Measurements from ENCODE around the gene PRKN. TPM values are rescaled to one million over a fixed set of nuclear protein-coding genes. Genes with fewer than 3 reads are reported as not detected.

The PRKN gene
- total RNA-seq, 3 donors from 2014 or later: 0.05 to 0.13 TPM; not detected in 1

DNA sequence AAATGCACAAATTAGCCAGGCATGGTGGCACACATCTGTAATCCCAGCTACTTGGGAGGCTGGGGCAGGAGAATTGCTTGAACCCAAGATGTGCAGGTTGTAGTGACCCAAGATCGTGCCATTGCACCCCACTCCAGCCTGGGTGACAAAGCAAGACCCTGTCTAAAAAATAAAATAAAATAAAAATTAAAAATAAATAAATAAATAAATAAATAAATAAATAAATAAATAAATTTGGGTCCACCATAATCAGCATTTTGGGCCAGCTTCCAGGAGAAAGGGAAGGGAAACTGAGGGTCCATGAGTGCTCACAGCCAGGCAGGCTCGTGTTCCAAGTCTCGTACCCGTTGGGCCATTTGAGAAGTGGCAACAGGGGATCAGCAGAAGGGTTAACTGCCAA, 1322.1 kb downstream of the PRKN start:
- no peaks in the 10 kb centered on the region for H3K4me1 Mint-ChIP-seq (ENCODE audit: low read depth)
- H3K36me3 Mint-ChIP-seq (ENCODE audit: insufficient read depth): no peaks in the 10 kb centered on the region
- H3K4me3 Mint-ChIP-seq: no peak overlapping the region
- DNase-seq: no peak
- no peak for ATAC-seq
- no peaks in the 10 kb centered on the region for H3K27me3 Mint-ChIP-seq (ENCODE audit: low read depth)
- no peaks in the 10 kb centered on the region for H3K9me3 Mint-ChIP-seq

DNA sequence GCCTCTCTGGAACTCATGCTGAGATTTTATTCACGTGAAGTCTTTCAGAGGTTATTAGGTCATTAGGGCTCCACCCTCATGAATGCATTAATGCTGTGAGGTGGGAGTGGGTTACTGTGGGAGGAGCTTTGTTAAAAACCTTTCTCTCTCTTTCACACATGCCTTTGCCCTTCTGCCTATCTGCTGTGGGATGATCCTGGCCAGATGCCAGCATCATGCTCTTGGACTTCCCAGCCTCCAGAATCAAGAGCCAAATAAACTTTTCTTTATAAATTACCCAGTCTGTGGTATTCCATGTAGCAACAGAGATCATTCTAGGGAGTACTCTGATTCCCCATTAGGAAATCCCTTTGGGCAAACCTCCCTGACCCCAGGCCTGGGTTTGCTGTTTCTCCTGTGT, 1323.8 kb downstream of the PRKN start:
- H3K27me3 Mint-ChIP-seq (ENCODE audit: low read depth): no peaks in the 10 kb centered on the region
- no peaks in the 10 kb centered on the region for H3K4me1 Mint-ChIP-seq (ENCODE audit: low read depth)
- H3K9me3 Mint-ChIP-seq: no peaks in the 10 kb centered on the region
- ATAC-seq: no peak
- H3K36me3 Mint-ChIP-seq (ENCODE audit: insufficient read depth): no peaks in the 10 kb centered on the region
- DNase-seq: no peak
- H3K4me3 Mint-ChIP-seq: no peak overlapping the region

DNA sequence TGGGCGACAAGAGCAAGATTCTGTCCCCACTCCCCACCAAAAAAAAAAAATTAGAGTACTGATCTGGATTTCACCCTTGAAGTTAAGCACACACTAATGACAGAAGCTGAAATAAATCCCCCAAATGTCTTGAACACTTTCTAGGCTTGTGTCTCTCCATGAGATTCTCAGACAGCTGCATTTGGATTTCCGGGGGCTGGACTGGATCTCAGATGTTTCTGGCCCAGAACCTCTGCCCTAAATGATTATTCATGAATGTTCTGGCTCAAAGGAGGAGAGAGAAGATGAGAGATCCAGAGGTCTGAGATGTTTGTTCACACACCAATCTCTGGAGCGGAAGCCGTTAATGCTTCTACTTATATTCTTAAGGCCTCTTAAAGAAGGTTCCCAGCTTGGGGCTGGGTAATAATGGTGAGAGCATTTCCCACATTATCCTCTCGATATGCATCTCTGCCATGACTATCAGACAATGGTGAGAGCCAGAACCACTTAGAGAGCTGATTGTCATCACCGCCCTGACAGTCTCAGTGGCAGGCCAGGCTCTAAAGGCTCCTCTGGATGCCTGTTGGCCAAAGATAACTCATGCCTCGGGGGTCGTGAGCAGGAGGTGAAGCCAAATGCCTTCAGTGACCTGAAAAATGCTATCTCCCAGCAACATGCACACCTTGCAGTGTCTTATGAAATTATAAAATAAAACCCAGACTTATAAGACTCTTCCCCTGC, 1325.8 kb downstream of the PRKN start:
- no peak for ATAC-seq
- H3K9me3 Mint-ChIP-seq: no peaks in the 10 kb centered on the region
- no peaks in the 10 kb centered on the region for H3K27me3 Mint-ChIP-seq (ENCODE audit: low read depth)
- no peak for DNase-seq
- H3K4me3 Mint-ChIP-seq: no peak overlapping the region
- no peaks in the 10 kb centered on the region for H3K36me3 Mint-ChIP-seq (ENCODE audit: insufficient read depth)
- no peaks in the 10 kb centered on the region for H3K4me1 Mint-ChIP-seq (ENCODE audit: low read depth)

DNA sequence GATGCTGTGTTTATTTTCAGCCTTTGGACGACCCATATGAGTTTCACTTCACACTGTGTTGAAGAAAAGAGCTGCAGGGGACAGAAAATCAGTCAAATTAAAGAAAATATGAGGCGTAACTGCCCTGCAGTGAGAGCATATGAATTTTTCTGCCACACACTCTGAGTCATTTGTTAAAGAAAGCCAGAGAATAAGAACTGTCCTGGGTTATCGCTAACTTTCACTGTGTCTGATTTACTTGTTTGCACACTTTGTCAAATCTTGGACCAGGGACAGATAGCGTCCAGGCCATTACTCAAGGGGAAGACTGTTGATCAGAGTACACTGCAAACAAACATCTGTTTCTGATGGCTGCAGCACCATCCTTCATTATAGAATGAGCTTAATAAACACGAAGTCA, 1326.9 kb downstream of the PRKN start:
- no peaks in the 10 kb centered on the region for H3K4me1 Mint-ChIP-seq (ENCODE audit: low read depth)
- no peak for ATAC-seq
- H3K4me3 Mint-ChIP-seq: no peak overlapping the region
- no peaks in the 10 kb centered on the region for H3K9me3 Mint-ChIP-seq
- DNase-seq: no peak
- no peaks in the 10 kb centered on the region for H3K36me3 Mint-ChIP-seq (ENCODE audit: insufficient read depth)
- H3K27me3 Mint-ChIP-seq (ENCODE audit: low read depth): no peaks in the 10 kb centered on the region

DNA sequence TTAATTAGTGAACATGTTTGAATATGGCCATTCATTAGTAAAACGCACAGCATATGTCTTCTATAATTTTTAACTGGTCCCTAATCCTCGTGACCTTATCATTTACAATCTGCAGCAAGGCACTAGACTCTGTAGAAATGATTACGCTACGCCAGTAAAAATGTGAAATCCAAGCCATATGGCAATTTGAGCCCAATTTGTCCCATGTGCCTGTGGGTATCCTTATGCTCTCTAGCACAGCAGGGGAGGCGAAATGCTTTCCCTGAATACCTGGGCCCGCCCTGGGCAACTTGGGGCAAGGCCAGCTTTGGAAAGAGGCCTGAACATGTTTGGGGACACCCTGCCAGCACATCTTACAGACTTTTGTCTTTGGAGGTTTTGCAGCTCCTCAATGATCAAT, 1331.0 kb downstream of the PRKN start:
- DNase-seq (no peak), ATAC-seq (no peak)
- Mint-ChIP-seq H3K4me1 (ENCODE audit: low read depth) (no peaks in the 10 kb centered on the region), H3K4me3 (no peak overlapping the region), H3K27me3 (ENCODE audit: low read depth) (no peaks in the 10 kb centered on the region), H3K9me3 (no peaks in the 10 kb centered on the region), H3K36me3 (ENCODE audit: insufficient read depth) (no peaks in the 10 kb centered on the region)

DNA sequence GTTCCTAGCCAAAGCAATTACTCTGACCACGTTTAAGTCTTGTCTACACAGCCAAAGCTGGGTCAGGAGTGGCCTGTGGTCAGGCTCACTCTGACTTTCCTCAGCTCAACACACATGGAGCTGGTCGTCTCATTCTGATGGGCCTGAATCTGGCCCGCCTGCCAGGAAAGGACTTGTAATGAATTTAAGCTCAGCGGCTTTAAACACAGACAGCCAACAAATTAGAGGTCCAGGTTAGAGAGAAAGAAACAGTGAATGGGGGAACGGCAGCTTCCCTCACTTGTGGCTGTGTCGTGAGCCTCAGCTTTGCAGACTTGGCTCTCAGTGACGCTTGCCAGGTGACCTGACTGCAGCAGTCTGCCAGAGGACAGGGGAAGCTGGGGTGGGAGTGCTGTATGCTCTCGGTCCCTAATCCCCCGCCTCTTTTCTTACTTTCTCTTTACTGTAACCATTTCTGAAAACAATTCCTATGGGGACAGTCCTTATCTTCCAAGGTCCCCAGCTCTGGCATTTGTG, 1331.8 kb downstream of the PRKN start:
- no peak for ATAC-seq
- Mint-ChIP-seq H3K36me3 (ENCODE audit: insufficient read depth) (no peaks in the 10 kb centered on the region), H3K4me3 (no peak overlapping the region), H3K27me3 (ENCODE audit: low read depth) (no peaks in the 10 kb centered on the region), H3K4me1 (ENCODE audit: low read depth) (no peaks in the 10 kb centered on the region), H3K9me3 (no peaks in the 10 kb centered on the region)
- no peak for DNase-seq

DNA sequence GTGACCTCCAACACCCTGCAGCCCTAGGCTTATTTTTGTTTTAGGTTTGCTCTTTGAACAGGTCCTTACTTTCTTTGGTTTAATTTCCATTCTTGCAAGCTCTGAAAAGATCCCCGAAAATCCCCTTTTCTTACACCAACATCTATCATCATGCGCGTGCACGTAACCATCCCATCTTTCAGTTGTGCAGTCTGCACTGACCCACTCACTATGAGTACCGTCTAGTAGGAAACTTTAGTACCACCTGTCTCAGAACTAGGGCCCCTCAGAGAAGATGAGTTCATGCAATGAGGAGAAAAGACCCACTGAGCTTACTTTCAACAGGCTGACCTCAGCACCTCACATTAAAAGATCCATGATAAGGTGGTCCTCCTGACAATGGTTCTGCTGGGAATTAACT, 1333.1 kb downstream of the PRKN start:
- Mint-ChIP-seq H3K9me3 (no peaks in the 10 kb centered on the region), H3K27me3 (ENCODE audit: low read depth) (no peaks in the 10 kb centered on the region), H3K4me1 (ENCODE audit: low read depth) (no peaks in the 10 kb centered on the region), H3K4me3 (no peak overlapping the region), H3K36me3 (ENCODE audit: insufficient read depth) (no peaks in the 10 kb centered on the region)
- DNase-seq: no peak
- ATAC-seq: peak in 1 of 2 donors; percentile 13

DNA sequence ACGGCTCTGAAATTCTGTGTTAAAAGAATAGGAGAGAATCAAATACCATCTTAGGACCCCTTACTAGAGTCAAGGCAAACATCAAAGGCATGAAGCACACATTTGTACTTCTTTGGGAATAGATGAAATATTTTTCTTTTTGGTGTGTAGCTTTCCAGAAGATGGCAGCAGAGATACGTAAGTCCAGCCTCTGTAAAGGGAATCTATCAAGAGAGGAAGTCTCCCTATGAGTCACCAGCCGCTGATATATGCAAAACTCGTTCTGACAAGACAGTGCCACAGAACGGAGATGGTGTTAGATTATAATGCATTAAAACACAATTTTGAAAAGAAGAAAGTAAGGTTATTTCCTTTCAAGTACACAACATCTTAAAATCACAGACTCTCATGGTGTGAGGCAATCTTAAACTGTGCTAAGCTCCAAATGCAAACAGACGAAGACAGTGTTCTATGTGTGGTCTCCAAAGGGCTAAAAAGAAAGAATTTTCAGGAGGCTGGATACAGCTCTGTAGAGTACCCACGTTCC, 1333.7 kb downstream of the PRKN start:
- Mint-ChIP-seq H3K9me3 (no peaks in the 10 kb centered on the region), H3K4me3 (no peak overlapping the region), H3K36me3 (ENCODE audit: insufficient read depth) (no peaks in the 10 kb centered on the region), H3K27me3 (ENCODE audit: low read depth) (no peaks in the 10 kb centered on the region), H3K4me1 (ENCODE audit: low read depth) (no peaks in the 10 kb centered on the region)
- DNase-seq (peak; percentile 32), ATAC-seq (peak; percentile 99)

DNA sequence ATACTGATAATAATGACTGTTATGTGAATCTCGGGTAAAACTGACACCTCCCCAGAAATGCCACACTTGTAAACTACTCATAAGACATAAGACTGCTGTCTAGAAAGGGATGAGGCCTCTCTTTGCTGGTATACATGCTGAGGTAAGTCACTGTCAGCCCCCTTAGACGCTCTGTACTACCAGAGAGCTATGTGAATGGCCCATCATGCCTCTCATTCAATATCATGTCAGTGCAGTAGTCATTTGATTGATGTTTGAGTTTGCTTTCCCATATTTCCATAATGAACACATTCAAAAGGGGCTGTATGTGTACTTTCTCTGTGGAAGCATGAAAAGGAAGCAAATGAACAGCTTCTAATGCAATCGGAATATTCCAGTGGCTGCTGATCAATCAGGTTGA, 1334.3 kb downstream of the PRKN start:
- Mint-ChIP-seq H3K27me3 (ENCODE audit: low read depth) (no peaks in the 10 kb centered on the region), H3K4me3 (no peak overlapping the region)
- no peak for ATAC-seq

DNA sequence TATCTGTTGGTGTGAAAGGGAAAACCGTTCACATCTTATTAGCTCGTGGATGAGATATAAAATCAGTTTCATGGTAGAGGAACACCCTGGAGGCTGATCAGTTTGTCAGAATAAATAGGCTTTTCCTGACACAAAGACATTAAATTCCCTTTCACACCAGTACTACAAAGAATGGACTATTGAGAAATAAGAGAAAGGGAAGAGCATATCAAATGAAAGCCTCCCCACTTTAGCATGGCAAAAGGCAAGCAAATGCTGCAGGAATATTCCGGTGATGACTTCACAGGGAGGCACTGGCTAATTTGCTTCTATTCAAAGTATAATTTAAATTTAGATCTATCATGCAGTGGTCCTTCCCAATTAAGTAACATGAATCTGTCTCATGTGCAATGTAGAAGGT, 1337.8 kb downstream of the PRKN start:
- Mint-ChIP-seq H3K9me3 (no peaks in the 10 kb centered on the region), H3K4me1 (ENCODE audit: low read depth) (no peaks in the 10 kb centered on the region), H3K36me3 (ENCODE audit: insufficient read depth) (no peaks in the 10 kb centered on the region), H3K27me3 (ENCODE audit: low read depth) (no peaks in the 10 kb centered on the region), H3K4me3 (no peak overlapping the region)
- DNase-seq (no peak), ATAC-seq (no peak)

More for the DNA sequence above, 1334.3 kb downstream of the PRKN start:
- Mint-ChIP-seq H3K36me3 (ENCODE audit: insufficient read depth) (no peaks in the 10 kb centered on the region), H3K9me3 (no peaks in the 10 kb centered on the region), H3K4me1 (ENCODE audit: low read depth) (no peaks in the 10 kb centered on the region)
- no peak for DNase-seq

DNA sequence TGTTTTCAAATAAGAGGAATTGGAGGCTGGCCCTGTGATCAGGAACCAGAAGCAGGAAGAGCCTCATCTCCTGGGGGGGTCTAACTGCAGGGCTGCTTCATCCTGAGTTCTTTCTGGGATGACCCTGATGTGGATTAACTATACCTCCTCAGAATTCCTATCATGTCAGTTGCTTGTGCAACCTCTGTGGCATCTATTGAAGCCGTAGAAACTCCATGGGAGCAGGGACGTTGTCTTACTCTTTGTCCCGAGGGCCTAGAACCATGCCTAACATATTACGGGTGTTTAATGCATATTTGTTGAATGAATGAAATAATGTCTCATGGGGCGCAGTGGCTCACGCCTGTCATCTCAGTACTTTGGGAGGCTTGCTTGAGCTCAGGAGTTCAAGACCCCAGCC, 1343.6 kb downstream of the PRKN start:
- Mint-ChIP-seq H3K9me3 (no peaks in the 10 kb centered on the region), H3K4me1 (ENCODE audit: low read depth) (no peaks in the 10 kb centered on the region), H3K27me3 (ENCODE audit: low read depth) (no peaks in the 10 kb centered on the region), H3K4me3 (no peak overlapping the region), H3K36me3 (ENCODE audit: insufficient read depth) (no peaks in the 10 kb centered on the region)
- ATAC-seq (no peak), DNase-seq (no peak)

DNA sequence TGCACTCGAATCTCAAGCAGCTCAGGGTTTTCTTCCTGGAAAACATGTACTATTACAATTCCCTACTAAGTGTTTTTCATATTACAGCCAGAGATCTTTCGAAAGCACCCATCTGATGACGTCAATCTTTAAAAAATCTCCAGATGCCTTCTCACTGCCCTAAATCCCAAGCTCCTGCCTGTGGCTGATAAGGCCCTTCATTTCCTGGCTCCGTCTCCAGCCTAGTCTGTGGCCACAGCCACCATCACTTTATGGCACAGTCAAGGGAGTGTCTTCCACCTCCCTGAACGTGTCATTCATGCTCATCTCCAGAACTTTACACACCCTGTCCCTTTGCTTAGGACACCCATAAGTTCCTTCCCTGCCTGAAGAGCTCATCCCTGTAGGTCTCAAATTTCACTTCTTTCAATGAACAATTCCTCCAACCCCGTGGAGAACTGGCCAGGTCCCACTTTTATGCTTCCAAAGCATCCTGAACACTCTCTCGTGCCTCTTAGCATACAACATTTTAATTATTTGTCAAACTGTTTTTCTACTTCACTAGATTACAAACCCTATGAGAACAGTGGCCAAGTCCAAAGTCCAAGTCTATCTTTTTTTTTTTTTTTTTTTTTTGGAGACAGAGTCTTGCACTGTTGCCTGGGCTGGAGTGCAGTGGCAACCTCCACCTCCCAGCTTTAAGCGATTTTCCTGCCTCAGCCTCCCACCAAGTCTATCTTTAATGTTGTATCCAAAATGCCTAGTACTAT, 1347.6 kb downstream of the PRKN start:
- no peak overlapping the region for H3K4me3 Mint-ChIP-seq
- no peak for DNase-seq
- no peaks in the 10 kb centered on the region for H3K9me3 Mint-ChIP-seq
- H3K4me1 Mint-ChIP-seq (ENCODE audit: low read depth): no peaks in the 10 kb centered on the region
- H3K27me3 Mint-ChIP-seq (ENCODE audit: low read depth): no peaks in the 10 kb centered on the region
- H3K36me3 Mint-ChIP-seq (ENCODE audit: insufficient read depth): no peaks in the 10 kb centered on the region
- ATAC-seq: no peak

DNA sequence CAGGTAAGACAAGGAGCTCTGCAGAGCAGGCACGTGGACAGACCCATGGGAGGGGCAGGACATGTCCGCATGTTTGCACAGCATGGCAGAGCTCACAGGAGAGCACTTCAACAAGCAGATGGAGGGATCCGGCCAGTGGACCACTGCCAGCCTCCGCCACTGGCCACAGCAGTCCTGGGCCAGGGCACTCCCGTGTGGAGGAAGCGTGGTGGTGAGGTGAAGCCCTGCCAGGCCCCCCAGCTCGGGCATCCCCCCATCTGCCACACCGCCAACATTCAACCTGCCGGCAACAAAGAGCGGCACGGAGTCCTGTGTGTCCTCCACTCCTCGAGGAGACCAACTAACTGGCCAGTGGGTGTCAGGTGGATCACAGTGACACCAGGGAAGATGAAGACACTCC, 1349.5 kb downstream of the PRKN start:
- no peak overlapping the region for H3K4me3 Mint-ChIP-seq
- ATAC-seq: no peak
- no peaks in the 10 kb centered on the region for H3K27me3 Mint-ChIP-seq (ENCODE audit: low read depth)
- no peak for DNase-seq
- no peaks in the 10 kb centered on the region for H3K9me3 Mint-ChIP-seq
- no peaks in the 10 kb centered on the region for H3K36me3 Mint-ChIP-seq (ENCODE audit: insufficient read depth)
- no peaks in the 10 kb centered on the region for H3K4me1 Mint-ChIP-seq (ENCODE audit: low read depth)

DNA sequence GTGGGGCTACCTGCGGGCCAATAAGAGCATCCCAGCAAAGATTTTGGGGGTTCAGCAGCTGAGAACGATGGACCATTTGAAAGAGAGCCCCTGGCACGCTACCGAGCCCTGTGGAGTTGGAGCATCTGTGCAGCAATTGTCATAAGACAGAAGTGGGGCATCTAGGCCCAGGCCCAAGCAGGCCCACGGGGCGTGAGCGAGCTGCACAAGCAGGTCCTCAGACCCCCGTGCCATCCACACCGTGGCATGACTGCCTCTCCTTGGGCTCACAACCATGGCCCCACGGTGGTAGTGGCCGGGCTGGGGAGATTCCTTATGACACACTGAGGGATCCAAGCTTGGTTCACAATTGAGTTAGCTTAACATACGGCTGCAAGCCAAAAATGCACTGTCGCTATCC, 1350.5 kb downstream of the PRKN start:
- no peaks in the 10 kb centered on the region for H3K4me1 Mint-ChIP-seq (ENCODE audit: low read depth)
- no peak overlapping the region for H3K4me3 Mint-ChIP-seq

DNA sequence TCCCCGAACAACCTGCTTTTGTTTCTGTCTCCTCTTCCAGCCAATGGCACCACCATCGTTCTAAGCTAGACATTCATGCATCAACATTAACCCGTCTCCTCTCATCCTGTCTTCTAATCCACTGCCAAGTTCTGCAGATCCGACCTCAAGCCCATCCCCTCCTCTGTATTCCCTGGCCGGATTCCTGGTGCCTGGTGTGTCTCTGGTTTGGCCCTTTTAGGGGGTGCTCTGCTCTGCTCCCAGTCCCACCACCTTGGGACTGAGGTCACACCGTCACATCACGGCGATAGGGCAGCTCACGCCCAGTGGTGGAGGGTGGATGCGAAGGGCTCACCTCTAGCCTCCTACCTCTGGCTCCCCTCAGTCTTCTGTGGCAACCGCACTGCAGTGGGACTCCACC, 1351.2 kb downstream of the PRKN start:
- no peak for ATAC-seq

More for the DNA sequence above, 1350.5 kb downstream of the PRKN start:
- DNase-seq (no peak), ATAC-seq (no peak)
- H3K27me3 Mint-ChIP-seq (ENCODE audit: low read depth): no peaks in the 10 kb centered on the region
- H3K36me3 Mint-ChIP-seq (ENCODE audit: insufficient read depth): no peaks in the 10 kb centered on the region
- no peaks in the 10 kb centered on the region for H3K9me3 Mint-ChIP-seq

More for the DNA sequence above, 1351.2 kb downstream of the PRKN start:
- DNase-seq: no peak
- H3K27me3 Mint-ChIP-seq (ENCODE audit: low read depth): no peaks in the 10 kb centered on the region
- H3K4me1 Mint-ChIP-seq (ENCODE audit: low read depth): no peaks in the 10 kb centered on the region
- H3K9me3 Mint-ChIP-seq: no peaks in the 10 kb centered on the region
- no peak overlapping the region for H3K4me3 Mint-ChIP-seq
- H3K36me3 Mint-ChIP-seq (ENCODE audit: insufficient read depth): no peaks in the 10 kb centered on the region

Measured in activated T-cell treated with anti-CD3 and anti-CD28 coated beads, Interleukin-2, amount 50 U/mL, for 4 hours (primary cell).